Stimulated activated CD8-positive, alpha-beta memory T cell treated with anti-CD3 and anti-CD28 coated beads, Interleukin-15, amount 100 ng/mL, for 24 hours (primary cell): ENCODE data around the gene ANKRD44.

Source experiments
- DNase-seq: peaks from one replicate; pipeline ENCODE4 v3.0.0-alpha.2; 2020; ENCODE audit warnings: low read depth

Gene ANKRD44

GRCh38 chr2:197237291-197238042, 73.1 kb downstream of the ANKRD44 start:
- DNase-seq, result no peak

GRCh38 chr2:197236816-197237215, 73.8 kb downstream of the ANKRD44 start:
- no peak for DNase-seq

GRCh38 chr2:197236159-197236558, 74.4 kb downstream of the ANKRD44 start:
- DNase-seq, result no peak

- DNase-seq, result no peak
Observed at GRCh38 chr2:197235711-197236110, 74.9 kb downstream of the ANKRD44 start.

- DNase-seq, result no peak
Observed at GRCh38 chr2:197234671-197235191, 75.8 kb downstream of the ANKRD44 start.

GRCh38 chr2:197233473-197233872, 77.1 kb downstream of the ANKRD44 start:
- no peak for DNase-seq

- DNase-seq, result no peak
Observed at GRCh38 chr2:197232010-197232409, 78.6 kb downstream of the ANKRD44 start.

GRCh38 chr2:197229509-197230443, 80.8 kb downstream of the ANKRD44 start:
- DNase-seq, result no peak

GRCh38 chr2:197223451-197223850, 87.1 kb downstream of the ANKRD44 start:
- DNase-seq, result no peak

- no peak for DNase-seq
Observed at GRCh38 chr2:197219636-197220035, 90.9 kb downstream of the ANKRD44 start.

GRCh38 chr2:197217541-197217940, 93.0 kb downstream of the ANKRD44 start:
- no peak for DNase-seq

GRCh38 chr2:197216361-197216979, 94.1 kb downstream of the ANKRD44 start:
- no peak for DNase-seq

- no peak for DNase-seq
Observed at GRCh38 chr2:197215748-197216360, 94.7 kb downstream of the ANKRD44 start.

- no peak for DNase-seq
Observed at GRCh38 chr2:197212344-197213262, 98.0 kb downstream of the ANKRD44 start.

- DNase-seq, result no peak
Observed at GRCh38 chr2:197211881-197212342, 98.7 kb downstream of the ANKRD44 start.

GRCh38 chr2:197210430-197210829, 100.2 kb downstream of the ANKRD44 start:
- DNase-seq, result no peak

- no peak for DNase-seq
Observed at GRCh38 chr2:197209742-197210408, 100.7 kb downstream of the ANKRD44 start.

GRCh38 chr2:197209246-197209645, 101.3 kb downstream of the ANKRD44 start:
- no peak for DNase-seq

- no peak for DNase-seq
Observed at GRCh38 chr2:197208841-197209240, 101.7 kb downstream of the ANKRD44 start.

- DNase-seq, result no peak
Observed at GRCh38 chr2:197208024-197208423, 102.6 kb downstream of the ANKRD44 start.
